Measurements from ENCODE around the gene SHISA9. TPM values are rescaled to one million over a fixed set of nuclear protein-coding genes. Genes with fewer than 3 reads are reported as not detected.

The SHISA9 gene
- total RNA-seq, 3 donors from 2014 or later, result 0.33 to 4.1 TPM; not detected in 1

GRCh38 chr16:13158427-13158826, 257.0 kb downstream of the SHISA9 start:
- no peaks in the 10 kb centered on the region for H3K4me1 ChIP-seq
- H3K4me3 ChIP-seq, result no peak overlapping the region
- no peak for TF ChIP-seq POLR2A (IDR thresholded peaks at IDR 0.05)
- no peak for TF ChIP-seq CTCF (IDR thresholded peaks at IDR 0.05)
- TF ChIP-seq POLR2AphosphoS5 (IDR thresholded peaks at IDR 0.05), result no peak
- DNase-seq (ENCODE audit: low spot score in 2 of 2), result no peak
- intact Hi-C loops (cut with DNase I; ENCODE audit: low total_unique reads), result no loop called here
- no peaks in the 10 kb centered on the region for H3K9me3 ChIP-seq
- H3K27me3 ChIP-seq, result no peaks in the 10 kb centered on the region
- H3K27ac ChIP-seq, result no peak overlapping the region
- no peaks in the 10 kb centered on the region for H3K36me3 ChIP-seq

GRCh38 chr16:13165024-13165423, 263.6 kb downstream of the SHISA9 start:
- DNase-seq (ENCODE audit: low spot score in 2 of 2), result no peak
- H3K27ac ChIP-seq, result no peak overlapping the region
- no peaks in the 10 kb centered on the region for H3K4me1 ChIP-seq
- H3K27me3 ChIP-seq, result no peaks in the 10 kb centered on the region
- TF ChIP-seq POLR2AphosphoS5 (IDR thresholded peaks at IDR 0.05) (no peak), POLR2A (IDR thresholded peaks at IDR 0.05) (no peak), CTCF (IDR thresholded peaks at IDR 0.05) (no peak)
- no peak overlapping the region for H3K4me3 ChIP-seq
- intact Hi-C loops (cut with DNase I; ENCODE audit: low total_unique reads), result no loop called here
- H3K9me3 ChIP-seq, result peaks cover 0 to 8% of the 10 kb centered on the region in 2 donors
- H3K36me3 ChIP-seq, result no peaks in the 10 kb centered on the region

GRCh38 chr16:13168091-13168572, 266.7 kb downstream of the SHISA9 start:
- Histone ChIP-seq H3K9me3 (peaks cover 0 to 8% of the 10 kb centered on the region in 2 donors), H3K27ac (no peak overlapping the region), H3K27me3 (no peaks in the 10 kb centered on the region), H3K4me3 (no peak overlapping the region), H3K36me3 (no peaks in the 10 kb centered on the region), H3K4me1 (no peaks in the 10 kb centered on the region)
- DNase-seq (ENCODE audit: low spot score in 2 of 2), result no peak
- no peak for TF ChIP-seq POLR2AphosphoS5 (IDR thresholded peaks at IDR 0.05)
- no peak for TF ChIP-seq POLR2A (IDR thresholded peaks at IDR 0.05)
- TF ChIP-seq CTCF (IDR thresholded peaks at IDR 0.05), result no peak
- intact Hi-C loops (cut with DNase I; ENCODE audit: low total_unique reads), result no loop called here

- Histone ChIP-seq H3K27ac (no peak overlapping the region), H3K9me3 (no peaks in the 10 kb centered on the region), H3K4me3 (no peak overlapping the region), H3K4me1 (no peaks in the 10 kb centered on the region), H3K36me3 (no peaks in the 10 kb centered on the region), H3K27me3 (no peaks in the 10 kb centered on the region)
- no peak for DNase-seq (ENCODE audit: low spot score in 2 of 2)
- no peak for TF ChIP-seq POLR2A (IDR thresholded peaks at IDR 0.05)
- TF ChIP-seq POLR2AphosphoS5 (IDR thresholded peaks at IDR 0.05), result no peak
- TF ChIP-seq CTCF (IDR thresholded peaks at IDR 0.05), result no peak
- intact Hi-C loops (cut with DNase I; ENCODE audit: low total_unique reads), result no loop called here
Observed at GRCh38 chr16:13171313-13171712, 269.9 kb downstream of the SHISA9 start.

- Histone ChIP-seq H3K4me3 (no peak overlapping the region), H3K4me1 (no peaks in the 10 kb centered on the region), H3K9me3 (no peaks in the 10 kb centered on the region), H3K36me3 (no peaks in the 10 kb centered on the region), H3K27ac (no peak overlapping the region), H3K27me3 (no peaks in the 10 kb centered on the region)
- DNase-seq (ENCODE audit: low spot score in 2 of 2), result no peak
- no peak for TF ChIP-seq POLR2A (IDR thresholded peaks at IDR 0.05)
- no peak for TF ChIP-seq POLR2AphosphoS5 (IDR thresholded peaks at IDR 0.05)
- no peak for TF ChIP-seq CTCF (IDR thresholded peaks at IDR 0.05)
- intact Hi-C loops (cut with DNase I; ENCODE audit: low total_unique reads), result no loop called here
Observed at GRCh38 chr16:13176711-13177110, 275.3 kb downstream of the SHISA9 start.

All from breast epithelium (tissue), 4 donors.